ENCODE measurements around the gene FTO.

FTO gene

GRCh38 chr16:54066451-54067105 lies 362.6 kb downstream of the FTO start:
- ChIA-PET CTCF (no interaction called here), POLR2A (no interaction called here)
- H3K4me3 ChIP-seq (ENCODE audit: low read depth, low read length): no peak overlapping the region
- no peak for TF ChIP-seq CTCF (IDR thresholded peaks at IDR 0.05; ENCODE audit: insufficient read depth, low read length, missing control alignments)
- DNase-seq (ENCODE audit: low read depth, low spot score): no peak

GRCh38 chr16:54067322-54068065 lies 363.5 kb downstream of the FTO start:
- H3K4me3 ChIP-seq (ENCODE audit: low read depth, low read length): no peak overlapping the region
- POLR2A ChIA-PET: interaction anchor here (0.7 kb wide), 1 partner anchor 92 kb away, joined by 3 read pairs; no protein-coding TSS in a partner anchor
- no peak for DNase-seq (ENCODE audit: low read depth, low spot score)
- CTCF ChIA-PET: no interaction called here
- no peak for TF ChIP-seq CTCF (IDR thresholded peaks at IDR 0.05; ENCODE audit: insufficient read depth, low read length, missing control alignments)

- POLR2A ChIA-PET: no interaction called here
Measured at GRCh38 chr16:54068212-54068611, 364.3 kb downstream of the FTO start.

GRCh38 chr16:54069601-54070239 lies 365.8 kb downstream of the FTO start:
- TF ChIP-seq CTCF (IDR thresholded peaks at IDR 0.05; ENCODE audit: insufficient read depth, low read length, missing control alignments): no peak
- ChIA-PET POLR2A (no interaction called here), CTCF (no interaction called here)
- no peak for DNase-seq (ENCODE audit: low read depth, low spot score)
- no peak overlapping the region for H3K4me3 ChIP-seq (ENCODE audit: low read depth, low read length)

More at GRCh38 chr16:54068212-54068611, 364.3 kb downstream of the FTO start:
- no peak for TF ChIP-seq CTCF (IDR thresholded peaks at IDR 0.05; ENCODE audit: insufficient read depth, low read length, missing control alignments)
- no peak overlapping the region for H3K4me3 ChIP-seq (ENCODE audit: low read depth, low read length)
- no peak for DNase-seq (ENCODE audit: low read depth, low spot score)
- CTCF ChIA-PET: no interaction called here

- TF ChIP-seq CTCF (IDR thresholded peaks at IDR 0.05; ENCODE audit: insufficient read depth, low read length, missing control alignments): no peak
- POLR2A ChIA-PET: no interaction called here
- DNase-seq (ENCODE audit: low read depth, low spot score): no peak
- no peak overlapping the region for H3K4me3 ChIP-seq (ENCODE audit: low read depth, low read length)
- CTCF ChIA-PET: no interaction called here
Measured at GRCh38 chr16:54070789-54071343, 366.9 kb downstream of the FTO start.

GRCh38 chr16:54071514-54071913 lies 367.6 kb downstream of the FTO start:
- H3K4me3 ChIP-seq (ENCODE audit: low read depth, low read length): no peak overlapping the region
- CTCF ChIA-PET: no interaction called here
- POLR2A ChIA-PET: no interaction called here
- no peak for DNase-seq (ENCODE audit: low read depth, low spot score)
- TF ChIP-seq CTCF (IDR thresholded peaks at IDR 0.05; ENCODE audit: insufficient read depth, low read length, missing control alignments): no peak
